SU-DHL-6 (cell line): Measurements from ENCODE around the gene HSPA12A.

ENCODE experiments used
- H2AFZ ChIP-seq: fragments of 200-600 bp; sonication (generic); 2 replicates; pipeline ENCODE4 v1.6.1; 2014; ENCODE audit warnings: low read depth, mild to moderate bottlenecking, moderate library complexity, mixed read lengths, antibody characterized with exemption, low read length; ENCODE audit not compliant: severe bottlenecking
- H3F3A ChIP-seq: fragments of 200-600 bp; shearing (Covaris generic); 2 replicates; pipeline ENCODE4 v1.6.0; 2016; ENCODE audit warnings: antibody characterized with exemption, mild to moderate bottlenecking; ENCODE audit not compliant: insufficient read depth
- H3K27ac ChIP-seq: fragments of 200-600 bp; sonication (generic); 2 replicates; pipeline ENCODE4 v1.5.1; 2016; ENCODE audit warnings: low read depth, mild to moderate bottlenecking, low read length, moderate library complexity, mixed read lengths
- H3K27me3 ChIP-seq: fragments of 200-600 bp; sonication (generic), shearing (Covaris generic); 2 replicates; pipeline ENCODE4 v1.6.0; 2014; ENCODE audit warnings: mild to moderate bottlenecking, low read length
- H3K36me3 ChIP-seq: fragments of 200-600 bp; sonication (generic); 2 replicates; pipeline ENCODE4 v1.6.1; 2014; ENCODE audit warnings: mild to moderate bottlenecking, low read length, mixed read lengths
- H3K4me2 ChIP-seq: fragments of 300-600, 200-600 bp; shearing (Covaris generic), sonication (generic); 2 replicates; pipeline ENCODE4 v1.6.0; 2014; ENCODE audit warnings: low read length, low read depth, mild to moderate bottlenecking; ENCODE audit not compliant: poor library complexity, severe bottlenecking
- H3K4me3 ChIP-seq: fragments of 200-600 bp; sonication (generic); 2 replicates; pipeline ENCODE4 v1.5.1; 2014; ENCODE audit warnings: antibody characterized with exemption, low read length, mild to moderate bottlenecking, mixed read lengths; ENCODE audit not compliant: insufficient read depth, poor library complexity, severe bottlenecking
- H3K79me2 ChIP-seq: fragments of 200-600 bp; sonication (generic); 2 replicates; pipeline ENCODE4 v1.6.1; 2014; ENCODE audit warnings: mild to moderate bottlenecking, low read length, moderate library complexity; ENCODE audit not compliant: insufficient read depth
- H3K9ac ChIP-seq: fragments of 200-600 bp; sonication (generic); 2 replicates; pipeline ENCODE4 v1.7.0; 2014; ENCODE audit warnings: mild to moderate bottlenecking, low read length
- H3K9me2 ChIP-seq: fragments of 200-600 bp; sonication (generic); replicated peaks from 2 replicates; pipeline ENCODE4 v1.6.1; 2014; ENCODE audit warnings: low read length; ENCODE audit not compliant: insufficient read depth
- H3K9me3 ChIP-seq: fragments of 200-600 bp; sonication (generic); 2 replicates; pipeline ENCODE4 v1.6.1; 2014; ENCODE audit warnings: low read length, mixed read lengths; ENCODE audit not compliant: insufficient read depth
- H4K20me1 ChIP-seq: fragments of 200-600 bp; sonication (generic); 2 replicates; pipeline ENCODE4 v1.6.1; 2014; ENCODE audit warnings: low read depth, mild to moderate bottlenecking, antibody characterized with exemption, low read length, moderate library complexity, mixed read lengths
- CTCF ChIP-seq: fragments of 200-600 bp; sonication (generic); IDR thresholded peaks from one replicate; pipeline ENCODE4 v1.5.1; 2017; ENCODE audit warnings: antibody characterized with exemption, mild to moderate bottlenecking, low read length, moderate library complexity; ENCODE audit not compliant: insufficient read depth, poor library complexity, severe bottlenecking
- EZH2phosphoT487 ChIP-seq: fragments of 200-600 bp; sonication (generic), shearing (Covaris generic); conservative IDR thresholded peaks from 2 replicates; pipeline ENCODE4 v1.6.1; 2018; ENCODE audit warnings: mild to moderate bottlenecking, antibody characterized with exemption, low read length, moderate library complexity, mixed read lengths

Gene HSPA12A

GRCh38 chr10:116697816-116698215, 44.5 kb downstream of the HSPA12A start:
- Histone ChIP-seq H3K27ac (no peak overlapping the region), H3K9me2 (no peaks in the 10 kb centered on the region), H3K9ac (no peak overlapping the region), H3K36me3 (no peaks in the 10 kb centered on the region), H2AFZ (no peak overlapping the region), H3K9me3 (no peaks in the 10 kb centered on the region), H3K4me2 (no peak overlapping the region), H4K20me1 (no peaks in the 10 kb centered on the region), H3K4me3 (no peak overlapping the region), H3K27me3 (no peaks in the 10 kb centered on the region), H3K79me2 (no peaks in the 10 kb centered on the region), H3F3A (no peaks in the 10 kb centered on the region)
- TF ChIP-seq CTCF, result no peak
- TF ChIP-seq EZH2phosphoT487, result no peak

GRCh38 chr10:116696919-116697318, 45.4 kb downstream of the HSPA12A start:
- Histone ChIP-seq H3F3A (no peaks in the 10 kb centered on the region), H4K20me1 (no peaks in the 10 kb centered on the region), H3K27ac (no peak overlapping the region), H3K36me3 (no peaks in the 10 kb centered on the region), H3K9me3 (no peaks in the 10 kb centered on the region), H3K27me3 (no peaks in the 10 kb centered on the region), H3K4me3 (no peak overlapping the region), H3K4me2 (no peak overlapping the region), H3K9me2 (no peaks in the 10 kb centered on the region), H2AFZ (no peak overlapping the region), H3K79me2 (no peaks in the 10 kb centered on the region), H3K9ac (no peak overlapping the region)
- TF ChIP-seq CTCF (no peak), EZH2phosphoT487 (no peak)

GRCh38 chr10:116694927-116695268, 47.5 kb downstream of the HSPA12A start:
- Histone ChIP-seq H2AFZ (no peak overlapping the region), H3K4me2 (no peak overlapping the region), H3K27ac (no peak overlapping the region), H3K9ac (no peak overlapping the region), H3F3A (no peaks in the 10 kb centered on the region), H3K9me2 (no peaks in the 10 kb centered on the region), H3K9me3 (no peaks in the 10 kb centered on the region), H3K36me3 (no peaks in the 10 kb centered on the region), H4K20me1 (no peaks in the 10 kb centered on the region), H3K4me3 (no peak overlapping the region), H3K79me2 (no peaks in the 10 kb centered on the region), H3K27me3 (no peaks in the 10 kb centered on the region)
- TF ChIP-seq CTCF (no peak), EZH2phosphoT487 (no peak)
